Measurements from ENCODE around the gene PLRG1. TPM values are rescaled to one million over a fixed set of nuclear protein-coding genes. Genes with fewer than 3 reads are reported as not detected.

PLRG1 gene
- total RNA-seq = 44.0 and 63.0 TPM in 2 replicates

DNA sequence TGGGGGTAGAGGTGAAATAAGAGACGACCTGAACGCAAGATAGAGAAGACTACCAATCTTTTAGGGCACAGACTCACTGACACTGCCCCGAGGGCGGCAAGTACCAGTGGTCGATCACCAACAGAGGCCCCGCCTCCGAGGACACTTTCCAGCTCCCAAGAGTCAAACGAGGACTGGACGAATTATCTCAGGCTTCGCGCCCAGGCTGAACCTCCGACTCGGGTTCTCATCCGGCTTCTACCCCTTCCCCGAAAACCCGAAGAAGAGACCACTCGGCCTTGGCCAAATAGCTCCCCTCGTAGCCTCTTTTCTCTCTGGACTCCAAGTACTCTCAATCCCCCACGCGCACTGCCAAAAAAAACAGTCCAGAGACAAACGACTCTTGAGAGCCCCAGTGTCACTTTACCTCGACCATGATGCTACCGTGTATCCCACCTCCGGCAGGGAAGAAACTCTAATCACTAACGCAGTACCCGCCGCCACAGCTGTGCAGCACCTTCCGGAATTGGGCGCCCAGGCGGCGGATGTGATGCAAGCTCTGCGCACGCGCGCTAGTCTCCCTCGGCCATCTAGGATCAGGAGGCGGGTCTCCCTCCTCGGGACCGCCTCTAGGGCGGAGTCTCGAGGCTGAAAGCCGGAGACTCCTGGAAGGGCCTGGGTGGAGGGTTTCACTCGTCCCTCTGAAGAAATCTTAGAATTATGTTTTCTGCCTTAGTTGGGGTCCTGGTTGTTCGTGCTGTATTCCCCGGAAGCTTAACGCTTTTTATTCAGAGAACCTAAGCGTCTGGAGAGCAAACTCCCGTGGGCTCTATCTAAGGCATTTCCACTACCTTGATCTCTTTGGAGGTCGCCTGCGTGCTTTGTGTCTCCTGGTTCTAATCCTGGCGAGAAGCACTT is at the start of gene PLRG1:
Gene PLRG1, minus strand, starts transcription at position 507 of the 897 bp plus-strand sequence. Its CDS starts 92 bp downstream, at position 415.

GRCh38 chr4:154590329-154591006 is 40.3 kb upstream of the PLRG1 start, which contains the start of gene FGA:
FGA (minus strand) TSS chr4:154590742; CDS start chr4:154590687, 55 bp downstream.

DNA sequence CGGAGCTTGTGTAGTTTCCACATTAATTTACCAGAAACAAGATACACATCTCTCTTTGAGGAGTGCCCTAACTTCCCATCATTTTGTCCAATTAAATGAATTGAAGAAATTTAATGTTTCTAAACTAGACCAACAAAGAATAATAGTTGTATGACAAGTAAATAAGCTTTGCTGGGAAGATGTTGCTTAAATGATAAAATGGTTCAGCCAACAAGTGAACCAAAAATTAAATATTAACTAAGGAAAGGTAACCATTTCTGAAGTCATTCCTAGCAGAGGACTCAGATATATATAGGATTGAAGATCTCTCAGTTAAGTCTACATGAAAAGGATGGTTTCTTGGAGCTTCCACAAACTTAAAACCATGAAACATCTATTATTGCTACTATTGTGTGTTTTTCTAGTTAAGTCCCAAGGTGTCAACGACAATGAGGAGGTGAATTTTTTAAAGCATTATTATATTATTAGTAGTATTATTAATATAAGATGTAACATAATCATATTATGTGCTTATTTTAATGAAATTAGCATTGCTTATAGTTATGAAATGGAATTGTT is 12.6 kb upstream of the PLRG1 start, which contains the start of gene FGB:
Gene FGB, plus strand, starts transcription at position 315 of the 558 bp plus-strand sequence. Its CDS starts 8 bp downstream, at position 323.

GRCh38 chr4:154491341-154492271 is 58.6 kb downstream of the PLRG1 start, which contains the start of gene DCHS2:
DCHS2 (minus strand) TSS chr4:154491799; CDS start chr4:154491355, 444 bp downstream.

Small RNA genes within 50 kb of the gene (small RNA-seq; reads per million reads assigned to genes)
- not detected for gene RNU6-1285P

Other genes starting within 250 kb of the PLRG1 start
- gene DCHS2, start 58.6 kb downstream of the PLRG1 start, total RNA-seq = under 0.01 TPM in 2 replicates
- not detected in 2 replicates for gene FGB, start 12.6 kb upstream of the PLRG1 start, total RNA-seq
- not detected in 2 replicates for gene FGA, start 40.3 kb upstream of the PLRG1 start, total RNA-seq
- not detected in 2 replicates for gene FGG, start 62.3 kb upstream of the PLRG1 start, total RNA-seq
- gene LRAT, start 193.6 kb upstream of the PLRG1 start, total RNA-seq = 0.39 TPM in 1 of 2 replicates, not detected in the other
- under 0.01 TPM in 1 of 2 replicates, not detected in the other for gene RBM46, start 230.9 kb upstream of the PLRG1 start, total RNA-seq